Esophagus mucosa (tissue), 1 donor: Measurements from ENCODE around the gene ZNF511. TPM values are rescaled to one million over a fixed set of nuclear protein-coding genes. Genes with fewer than 3 reads are reported as not detected.

Experiments
- ATAC-seq: fragments of 200-7000 bp; cut with Tn5 transposase; one replicate; pipeline ENCODE4 v1.9.1; 2020
- total RNA-seq: library from RNA; stranded (reverse); gene quantifications from one replicate; pipeline ENCODE4 v1.2.4, GENCODE V29; 2023
- donor health status: DM: yes; HTN: yes; CAD: no.

The ZNF511 gene
- total RNA-seq, 1 donor from 2014 or later = 34.9 TPM

DNA sequence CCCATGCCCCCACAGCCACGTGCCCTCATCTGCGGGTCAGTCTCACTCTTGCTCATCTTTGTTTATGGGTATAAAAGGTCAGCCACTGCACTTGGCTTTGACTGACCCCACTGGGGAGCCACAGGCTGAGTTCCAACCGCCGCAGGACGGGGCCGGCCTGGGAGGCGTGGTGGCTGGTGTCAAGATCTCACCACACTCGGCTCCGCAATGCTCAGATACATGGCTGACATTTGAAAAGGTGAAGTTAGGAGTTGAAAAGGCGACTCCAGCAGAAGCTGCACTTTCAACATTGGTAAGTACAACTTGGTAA is 14.9 kb upstream of the ZNF511 start:
- no peak for ATAC-seq

DNA sequence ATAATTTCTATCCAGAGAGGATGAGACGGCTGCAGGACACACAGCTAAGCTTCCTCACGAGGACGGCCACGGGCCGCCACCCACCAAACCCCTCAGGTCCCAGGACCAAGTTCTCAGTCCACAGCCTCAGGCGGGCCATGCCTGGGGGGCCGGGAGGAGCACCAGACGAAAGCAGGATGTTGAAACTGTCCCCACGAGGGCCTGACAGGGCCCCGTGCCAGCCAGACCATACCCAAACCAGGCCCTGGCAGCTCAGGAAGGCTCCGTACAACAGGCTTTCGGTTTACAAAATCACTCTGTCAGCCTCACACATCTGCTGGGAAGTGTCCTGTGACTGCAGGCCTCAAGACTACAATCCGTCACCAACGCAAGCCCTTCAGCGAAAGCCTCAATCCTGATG is 14.5 kb upstream of the ZNF511 start:
- no peak for ATAC-seq

DNA sequence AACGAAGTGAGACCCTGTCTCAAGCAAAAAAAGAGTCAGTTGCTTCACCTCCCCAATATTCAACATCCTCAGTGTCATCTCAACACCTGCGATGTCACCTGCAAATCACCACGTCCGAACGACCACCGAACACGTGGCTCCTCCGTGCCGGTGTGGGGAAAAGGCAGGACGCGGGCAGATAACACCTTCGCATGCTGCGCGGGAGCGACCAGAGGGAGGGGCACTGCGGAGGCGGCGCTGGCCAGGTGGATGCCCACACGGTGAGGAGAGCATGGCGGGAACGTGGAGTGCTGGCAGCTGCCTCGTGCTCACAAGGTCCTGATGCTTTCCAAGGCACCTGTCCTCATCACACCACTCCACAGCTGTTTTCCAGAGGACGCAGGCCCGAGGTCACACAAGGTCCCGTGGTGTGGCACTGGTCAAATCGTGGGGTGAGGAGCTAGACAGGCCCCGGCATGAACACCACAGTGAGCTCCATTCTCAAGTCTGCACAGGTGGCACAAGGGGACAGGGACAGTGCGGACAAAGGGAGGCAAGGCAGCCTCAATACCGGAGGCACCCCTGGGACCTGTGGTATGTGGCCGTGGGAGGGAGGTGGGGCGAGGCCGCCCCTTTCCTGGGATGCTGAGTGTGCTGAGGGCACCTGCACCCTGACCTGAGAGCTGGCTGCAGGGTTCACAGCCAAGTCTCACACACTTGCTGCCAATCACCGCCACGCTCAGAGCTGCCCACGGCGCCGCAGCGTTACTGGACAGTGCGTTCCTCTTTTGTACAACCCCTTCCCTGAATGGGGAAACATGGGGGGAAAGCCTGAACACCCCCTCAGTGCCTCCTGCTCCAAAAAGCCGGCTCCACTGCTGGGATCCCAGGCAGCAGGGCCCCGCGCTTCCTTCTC is 13.0 kb upstream of the ZNF511 start:
- ATAC-seq = no peak

DNA sequence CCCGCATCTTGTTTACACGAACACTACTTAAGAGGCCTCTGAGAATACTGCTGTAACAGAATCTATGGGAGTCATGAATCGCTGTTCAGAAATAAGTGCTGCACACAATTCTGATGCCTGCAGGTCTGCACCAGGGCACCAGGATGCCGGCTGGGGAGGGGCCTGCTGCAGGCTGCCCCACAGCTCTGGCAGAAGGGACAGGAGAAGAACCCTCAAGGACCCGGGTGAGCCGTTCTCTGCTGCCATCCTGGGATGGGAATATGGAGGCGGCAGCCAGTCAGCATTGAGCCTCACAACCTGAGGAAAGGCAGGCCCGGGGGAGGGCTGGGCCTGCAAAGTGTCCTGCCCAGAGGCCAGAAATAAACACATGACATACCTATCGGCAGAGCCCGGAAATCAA is 11.2 kb upstream of the ZNF511 start:
- no peak for ATAC-seq

DNA sequence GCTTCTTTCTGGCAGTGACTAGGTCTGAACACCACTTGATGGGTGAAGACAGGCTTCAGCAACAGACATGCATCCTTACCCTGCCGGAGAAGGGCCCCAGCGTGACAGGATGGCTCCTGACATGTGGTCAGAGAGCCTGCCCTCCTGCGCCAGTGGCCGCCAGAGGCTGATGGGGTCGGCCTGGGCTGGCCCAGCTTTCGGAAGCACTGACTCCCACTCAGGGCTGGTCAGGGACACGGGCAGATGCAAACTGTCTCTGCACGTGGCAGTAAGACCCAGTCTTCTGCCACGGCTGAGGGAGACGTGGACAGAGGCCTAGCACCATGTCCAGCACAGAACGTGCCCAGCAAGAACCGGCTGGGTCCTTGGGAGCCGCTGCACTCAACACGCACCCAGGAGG is 10.2 kb upstream of the ZNF511 start:
- no peak for ATAC-seq

DNA sequence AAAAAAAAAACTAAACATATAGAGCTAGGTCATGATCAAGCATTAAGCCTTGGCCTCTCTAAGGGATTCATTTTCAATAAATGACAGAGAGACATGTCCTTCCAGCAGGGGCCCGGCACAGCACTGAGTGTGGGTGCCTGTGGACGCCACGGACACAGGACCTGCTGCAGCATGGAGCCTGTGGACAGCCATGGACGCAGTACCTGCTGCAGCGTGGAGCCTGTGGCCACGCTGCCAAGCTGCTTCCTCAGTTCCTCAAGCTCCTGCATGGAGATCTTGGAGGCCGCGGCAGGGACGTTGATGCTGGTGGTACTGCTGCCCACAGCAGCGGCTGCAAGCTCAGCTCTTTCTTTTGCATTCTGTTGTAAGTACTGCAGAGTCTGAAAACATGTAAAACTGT is 9.5 kb upstream of the ZNF511 start:
- ATAC-seq = no peak

DNA sequence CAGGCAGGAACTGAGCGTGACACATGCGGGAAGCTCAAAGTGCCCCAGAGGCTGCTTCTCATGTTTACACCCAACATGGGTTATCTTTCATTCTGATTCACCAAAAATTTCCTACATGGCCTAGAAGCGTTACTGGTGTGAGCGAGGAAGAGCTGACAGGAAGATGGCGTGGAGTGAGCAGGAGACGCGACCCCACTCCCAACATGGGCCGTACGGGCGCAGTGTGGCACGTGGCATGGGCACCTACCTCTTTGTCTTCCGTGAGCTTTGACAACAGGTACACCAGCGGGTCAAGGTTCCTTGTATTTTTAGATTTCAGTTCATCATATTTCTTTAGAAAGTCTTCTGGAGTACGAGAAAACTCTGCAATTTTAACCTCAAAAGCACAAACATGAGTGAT is 9.0 kb upstream of the ZNF511 start:
- ATAC-seq = no peak

DNA sequence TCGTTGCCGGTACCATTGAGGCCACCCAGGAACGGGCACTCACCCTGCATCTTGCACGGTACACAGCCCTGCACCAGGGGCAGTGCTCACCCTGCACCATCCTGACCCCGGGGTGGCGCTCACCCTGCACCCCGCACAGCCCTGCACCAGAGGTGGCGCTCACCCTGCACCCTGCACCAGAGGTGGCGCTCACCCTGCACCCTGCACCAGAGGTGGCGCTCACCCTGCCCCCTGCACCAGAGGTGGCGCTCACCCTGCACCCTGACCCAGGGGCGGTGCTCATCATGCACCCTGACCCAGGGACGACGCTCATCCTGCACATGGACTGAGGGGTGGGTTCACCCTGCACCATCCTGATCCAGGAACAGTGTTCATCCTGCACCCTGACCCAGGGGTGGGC is 6.5 kb upstream of the ZNF511 start:
- ATAC-seq = no peak

DNA sequence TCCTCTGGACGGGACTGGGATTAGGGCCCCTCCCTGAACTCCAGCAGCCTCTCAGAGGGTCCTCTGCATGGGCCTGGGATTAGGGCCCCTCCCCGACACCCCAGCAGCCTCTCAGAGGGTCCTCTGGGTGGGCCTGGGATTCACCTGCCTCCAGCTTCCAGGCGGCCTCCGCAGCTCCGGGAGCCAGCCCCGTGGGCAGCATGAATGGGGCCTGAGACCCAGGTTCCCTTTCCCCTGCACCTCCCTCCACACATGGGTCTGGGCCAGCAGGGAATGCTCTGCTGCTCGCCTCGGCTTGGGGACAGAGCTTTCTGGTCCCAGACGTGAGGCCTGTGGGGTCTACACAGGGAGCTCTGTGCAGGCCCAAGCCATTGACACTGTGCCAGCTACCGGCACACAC is 5.5 kb upstream of the ZNF511 start:
- no peak for ATAC-seq

DNA sequence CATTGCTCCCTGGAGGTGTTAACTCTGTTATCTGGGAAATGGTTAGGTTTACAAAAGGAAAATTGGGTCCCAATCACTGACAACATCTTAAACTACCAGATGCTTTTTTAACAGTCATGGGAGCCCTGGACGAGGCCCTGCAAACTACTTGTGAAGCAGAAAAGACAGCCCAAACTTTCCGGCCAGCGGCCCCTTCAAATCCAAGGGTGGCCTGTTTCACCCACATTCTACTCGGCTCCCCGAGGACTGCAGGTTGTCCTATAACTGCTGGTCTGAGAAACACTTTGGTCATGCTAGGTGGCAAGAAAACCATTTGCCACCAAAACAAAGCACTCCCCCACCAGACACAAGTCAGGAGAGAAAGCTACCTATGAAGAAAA is 2.6 kb upstream of the ZNF511 start:
- no peak for ATAC-seq

DNA sequence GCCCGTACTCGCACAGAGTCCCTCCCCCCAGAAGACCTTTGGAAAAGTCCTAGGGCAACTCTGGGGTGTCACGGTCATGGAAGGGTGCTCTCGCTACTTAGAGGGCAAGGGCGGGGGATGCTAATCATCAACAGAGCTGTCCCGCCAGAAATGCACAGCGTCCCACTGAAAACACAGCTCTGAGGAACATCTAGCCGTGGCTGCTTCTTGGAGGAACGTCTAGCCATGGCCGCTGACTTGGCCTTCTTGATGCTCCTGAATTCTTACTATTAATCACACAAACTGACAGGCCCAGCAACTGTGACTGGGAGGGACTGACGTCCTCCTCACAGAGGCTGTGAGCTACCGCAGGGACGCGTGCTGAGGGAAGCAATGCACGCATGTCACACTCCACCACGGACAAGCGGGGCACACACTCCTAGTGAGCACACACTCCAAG is 1.8 kb upstream of the ZNF511 start:
- no peak for ATAC-seq

DNA sequence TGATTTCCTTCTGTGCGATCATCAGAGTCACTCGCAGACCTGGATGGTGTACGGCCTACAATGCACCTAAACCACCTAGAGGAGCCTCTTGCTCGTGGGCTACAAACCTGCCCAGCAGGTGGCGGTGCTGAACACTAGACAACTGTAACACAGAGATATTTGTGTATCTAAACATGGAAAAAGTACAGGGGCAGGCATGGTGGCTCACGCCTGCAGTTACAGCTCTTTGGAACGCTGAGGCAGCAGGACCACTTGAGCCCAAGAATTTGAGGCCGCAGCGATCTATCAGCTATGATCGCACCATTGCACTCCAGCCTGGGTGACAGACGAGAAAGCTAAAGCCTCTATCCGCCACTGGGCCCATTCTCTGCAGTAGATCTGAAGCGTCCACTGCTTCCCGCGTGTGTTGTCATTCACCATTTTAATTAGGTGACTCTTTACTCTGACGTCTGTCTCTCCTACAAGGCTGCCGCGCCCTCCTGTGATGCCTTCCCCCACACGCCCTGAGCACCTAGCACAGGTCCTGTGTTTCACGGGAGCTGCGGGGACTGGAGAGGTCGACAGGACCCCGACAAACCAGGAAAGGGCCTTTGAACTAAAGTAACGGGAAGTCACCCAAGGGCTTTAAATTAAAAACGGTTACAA is 816 bp upstream of the ZNF511 start:
- ATAC-seq = peak; percentile 56

DNA sequence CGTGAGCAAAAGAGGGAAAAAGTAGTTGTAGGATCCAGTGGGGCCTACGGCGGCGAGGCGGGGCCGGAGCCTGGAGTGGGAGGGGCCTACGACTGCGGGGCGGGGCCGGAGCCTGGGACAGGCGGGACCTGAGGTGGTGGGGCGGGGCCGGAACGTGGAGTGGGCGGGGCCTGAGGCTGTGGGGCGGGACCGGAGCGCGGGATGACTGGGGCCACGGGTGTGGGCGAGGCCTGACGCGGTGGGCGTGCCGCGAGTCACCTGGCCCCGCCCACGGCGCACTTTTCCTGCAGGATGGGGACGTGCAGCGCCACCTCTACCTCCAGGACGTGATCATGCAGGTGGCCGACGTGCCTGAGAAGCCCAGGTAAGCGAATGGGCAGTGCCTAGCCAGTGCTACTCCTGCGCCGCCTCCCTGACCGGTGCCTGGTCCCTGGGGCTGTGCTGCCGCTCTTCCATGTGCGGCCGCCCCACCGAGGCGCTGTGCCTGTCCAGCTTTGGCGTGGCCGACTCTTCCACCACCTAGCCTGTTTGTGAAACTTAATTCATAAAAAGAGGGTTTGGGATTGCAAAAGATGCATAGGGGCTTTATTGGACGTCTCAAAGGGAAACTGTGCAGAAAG is 496 bp downstream of the ZNF511 start:
- peak; percentile 97 for ATAC-seq

DNA sequence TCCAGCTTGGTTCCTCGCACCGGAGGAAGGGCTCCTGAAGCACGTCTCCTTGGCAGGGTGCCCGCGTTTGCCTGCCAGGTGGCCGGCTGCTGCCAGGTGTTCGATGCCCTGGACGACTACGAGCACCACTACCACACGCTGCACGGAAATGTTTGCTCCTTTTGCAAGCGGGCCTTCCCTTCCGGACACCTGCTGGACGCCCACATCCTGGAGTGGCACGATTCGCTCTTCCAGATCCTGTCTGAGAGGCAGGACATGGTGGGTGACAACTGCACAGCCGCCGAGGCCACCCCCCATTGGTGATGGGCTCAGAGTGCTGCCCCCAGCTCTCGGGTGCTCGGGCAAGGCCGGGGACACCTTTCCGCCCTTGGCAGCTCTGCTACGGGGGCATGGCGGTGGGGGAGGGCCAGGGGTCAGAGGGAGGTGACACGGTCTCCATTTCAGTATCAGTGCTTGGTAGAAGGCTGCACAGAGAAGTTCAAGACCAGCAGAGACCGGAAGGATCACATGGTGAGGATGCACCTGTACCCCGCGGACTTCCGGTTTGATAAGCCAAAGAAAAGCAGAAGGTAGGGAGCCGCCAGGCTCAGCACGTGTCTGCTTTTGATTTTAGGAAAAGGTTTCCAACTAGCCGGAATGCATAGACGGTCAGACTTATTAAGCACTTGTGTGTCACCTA is 1.1 kb downstream of the ZNF511 start:
- no peak for ATAC-seq

DNA sequence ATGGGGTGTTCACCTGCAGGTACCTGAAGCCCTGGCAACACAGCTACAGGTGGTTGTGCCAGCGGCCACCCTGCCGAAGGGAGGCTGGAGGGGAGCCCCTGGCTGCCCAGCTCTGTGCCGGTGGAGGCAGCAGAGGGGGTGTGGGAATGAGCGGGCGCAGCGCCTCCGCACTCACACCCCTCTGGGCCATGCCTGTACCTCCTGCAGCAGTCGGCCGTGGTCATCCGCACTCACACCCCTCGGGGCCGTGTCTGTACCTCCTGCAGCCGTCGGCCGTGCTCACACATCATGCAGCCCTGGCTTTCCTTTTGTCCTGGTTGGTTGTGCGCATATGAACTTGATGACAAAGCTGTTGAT is 1.7 kb downstream of the ZNF511 start:
- no peak for ATAC-seq

DNA sequence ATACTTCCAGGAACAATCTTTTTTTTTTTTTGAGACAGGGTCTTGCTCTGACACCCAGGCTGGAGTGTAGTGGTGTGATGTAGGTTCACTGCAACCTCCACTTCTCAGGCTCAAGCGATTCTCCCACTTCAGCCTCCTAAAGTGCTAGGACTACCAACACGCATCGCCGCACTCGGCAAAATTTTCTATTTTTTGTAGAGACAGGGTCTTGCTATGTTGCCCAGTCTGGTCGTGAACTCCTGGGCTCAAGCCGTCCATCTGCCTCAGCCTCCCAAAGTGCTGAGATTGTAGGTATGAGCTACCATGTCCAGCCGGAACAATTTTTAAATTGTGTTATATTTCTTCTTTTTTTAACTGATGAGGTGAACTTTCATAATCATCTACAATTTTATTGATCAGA is 2.1 kb downstream of the ZNF511 start:
- no peak for ATAC-seq

DNA sequence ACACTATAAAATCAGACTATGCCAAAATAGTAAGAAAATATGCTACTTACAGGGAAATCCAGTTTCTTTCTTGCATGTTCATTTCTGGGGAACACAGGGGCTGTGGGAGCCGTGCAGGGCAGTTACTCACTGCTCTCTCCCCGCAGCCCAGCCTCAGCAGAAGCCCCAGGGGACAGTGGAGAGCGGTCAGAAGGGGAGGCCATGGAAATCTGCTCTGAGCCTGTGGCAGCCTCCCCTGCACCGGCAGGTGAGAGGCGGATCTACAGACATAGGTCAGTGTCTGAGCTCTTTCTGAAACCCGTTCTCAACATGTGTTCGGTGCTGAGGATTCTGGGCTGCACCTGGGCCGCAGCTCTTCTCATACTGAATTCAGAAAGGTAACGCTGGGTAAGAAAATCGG is 2.9 kb downstream of the ZNF511 start:
- ATAC-seq = no peak

DNA sequence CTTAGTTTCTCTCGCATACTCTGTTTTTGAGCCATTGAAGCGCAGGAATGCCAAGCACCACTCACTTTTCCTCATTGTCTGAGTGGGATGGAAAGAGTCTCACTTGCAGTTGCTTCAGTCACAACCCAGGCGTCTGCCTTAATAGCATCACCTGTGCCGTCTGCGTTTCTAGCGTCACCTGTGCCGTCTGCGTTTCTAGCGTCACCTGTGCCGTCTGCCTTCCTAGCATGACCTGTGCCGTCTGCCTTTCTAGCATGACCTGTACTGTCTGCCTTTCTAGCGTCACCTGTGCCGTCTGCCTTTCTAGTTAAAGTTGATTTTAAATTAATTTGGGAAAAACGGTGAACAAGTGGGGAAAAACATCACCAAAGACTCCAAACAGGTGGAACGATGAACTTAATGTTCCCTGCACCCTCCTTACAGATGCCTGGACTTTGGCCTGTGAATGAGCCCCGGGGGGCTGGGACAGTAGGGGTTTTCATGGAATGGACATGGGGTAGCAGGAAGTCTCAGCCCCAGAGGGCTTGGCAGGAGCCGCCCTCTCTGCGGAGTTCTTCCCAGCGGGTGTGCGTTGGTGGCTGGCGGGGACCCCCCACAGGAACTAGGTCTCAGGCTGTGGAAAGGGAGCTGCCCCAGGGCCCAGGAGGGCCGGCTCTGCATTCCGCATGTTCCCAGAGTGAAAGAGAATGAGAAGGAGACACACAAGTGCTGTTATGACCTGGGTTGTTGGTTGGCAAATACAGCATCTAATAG is 3.5 kb downstream of the ZNF511 start:
- ATAC-seq = no peak

DNA sequence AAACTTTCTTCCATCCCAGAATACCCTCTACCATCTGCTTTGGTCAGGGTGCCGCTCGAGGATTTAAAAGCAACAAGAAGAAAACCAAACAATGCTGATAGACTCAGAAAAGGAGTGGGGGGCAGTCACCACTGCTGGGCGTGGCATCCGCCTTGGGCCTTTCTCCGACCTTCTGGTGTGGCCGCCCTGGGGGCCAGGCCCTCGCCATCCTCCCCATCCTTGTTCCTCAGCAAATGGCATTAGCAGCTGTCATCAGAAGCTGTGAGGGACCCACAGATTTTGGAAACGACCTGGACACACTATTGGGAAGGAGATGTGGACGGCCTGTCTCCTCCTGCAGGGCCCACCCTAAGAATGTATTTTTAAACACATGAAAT is 4.0 kb downstream of the ZNF511 start:
- no peak for ATAC-seq

DNA sequence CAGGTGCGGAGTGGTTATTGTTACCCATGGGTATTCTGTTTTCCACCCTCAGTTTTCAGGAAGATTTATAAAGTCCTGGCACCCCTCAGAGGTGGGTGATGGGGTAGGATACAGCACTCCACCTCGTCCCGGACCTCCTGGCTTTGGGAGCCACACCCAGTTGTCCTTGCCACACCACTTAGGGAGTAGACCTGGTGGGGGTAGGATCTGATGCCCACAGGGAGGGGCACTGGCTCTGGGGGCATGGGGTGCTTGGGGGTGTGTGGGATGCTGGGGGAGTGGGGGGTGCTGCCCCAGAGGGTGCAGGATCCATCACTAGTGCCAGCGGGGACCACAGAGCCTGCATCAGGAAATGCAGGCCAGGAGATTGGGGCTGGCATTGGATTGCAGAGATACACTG is 4.5 kb downstream of the ZNF511 start:
- no peak for ATAC-seq

DNA sequence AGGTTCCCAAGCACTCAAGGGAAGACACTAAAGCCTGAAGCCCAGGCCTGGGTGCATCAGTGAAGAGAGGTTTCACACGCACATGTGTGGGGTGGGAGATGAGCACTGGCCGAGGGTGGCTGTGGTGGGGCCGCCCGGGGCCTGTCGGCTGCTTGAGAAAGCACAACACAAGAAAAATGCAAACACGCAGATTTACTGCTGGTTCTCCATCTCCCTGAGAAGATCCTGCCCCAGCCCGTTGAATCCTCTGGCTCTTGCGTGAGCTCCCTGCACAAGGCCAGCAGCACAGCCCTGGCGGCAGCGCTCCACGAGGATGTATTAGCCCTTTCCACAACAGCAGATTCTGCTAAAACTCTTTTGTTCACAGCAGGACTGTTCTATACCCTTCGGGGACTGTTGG is 6.2 kb downstream of the ZNF511 start:
- ATAC-seq = no peak

DNA sequence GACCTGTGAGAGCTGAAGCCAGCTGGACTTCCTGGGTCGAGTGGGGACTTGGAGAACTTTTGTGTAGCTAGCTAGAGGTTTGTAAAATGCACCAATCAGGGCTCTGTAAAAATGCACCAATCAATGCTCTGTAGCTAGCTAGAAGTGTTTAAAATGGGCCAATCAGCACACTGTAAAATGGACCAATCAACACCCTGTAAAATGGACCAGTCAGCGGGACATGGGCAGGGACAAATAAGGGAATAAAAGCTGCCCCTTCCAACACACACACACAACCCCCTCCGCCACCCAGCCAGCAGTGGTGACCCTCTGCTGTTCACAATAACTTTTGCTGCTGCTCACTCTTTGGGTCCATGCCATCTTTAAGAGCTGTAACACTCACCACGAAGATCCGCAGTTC is 7.1 kb downstream of the ZNF511 start:
- no peak for ATAC-seq

DNA sequence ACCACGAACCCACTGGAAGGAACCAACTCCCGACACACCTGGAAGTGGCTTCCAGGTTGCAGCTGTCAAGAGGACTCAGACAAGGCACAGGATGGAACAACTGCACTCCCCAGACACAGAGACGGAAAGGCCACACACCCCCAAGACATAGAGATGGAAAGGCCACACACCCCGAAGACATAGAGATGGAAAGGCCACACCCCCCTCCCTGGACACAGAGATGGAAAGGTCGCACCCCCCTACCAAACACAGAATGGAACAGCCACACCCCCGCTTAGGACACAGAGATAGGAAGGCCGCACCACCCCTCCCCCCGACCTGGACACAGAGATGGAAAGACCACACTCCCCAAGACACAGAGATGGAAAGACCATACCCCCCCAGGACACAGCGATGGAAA is 7.6 kb downstream of the ZNF511 start:
- ATAC-seq = no peak
